Measurements from ENCODE around the gene KAT5.

GRCh38 chr11:65701686-65702085, 10.4 kb upstream of the KAT5 start:
- TF ChIP-seq POLR2AphosphoS5 (IDR thresholded peaks at IDR 0.05) (no peak), CTCF (IDR thresholded peaks at IDR 0.05) (no peak)
